NCI-H1694 (cell line): ENCODE data around the gene MARCHF10.
A peak's percentile ranks its signal among the peaks of the same experiment; 100 is the strongest.
"Not testable (repeated sequence)": the region's sequence is repeated elsewhere in the genome, so short reads cannot be mapped to it uniquely, and the experiment has no call there.

ENCODE experiments used
- DNase-seq: peaks from one replicate; lab custom pipeline; 2025; lab: John Stamatoyannopoulos, UW

Gene MARCHF10

GRCh38 chr17:62696726-62697490 lies 111.2 kb downstream of the MARCHF10 start:
- no peak for DNase-seq

- no peak for DNase-seq
These were observed 111.9 kb downstream of the MARCHF10 start for GRCh38 chr17:62696256-62696655.

- not testable (repeated sequence) for DNase-seq
These were observed 112.9 kb downstream of the MARCHF10 start for GRCh38 chr17:62695093-62695738.

GRCh38 chr17:62693616-62694409 lies 114.3 kb downstream of the MARCHF10 start:
- DNase-seq: peak; percentile 92

GRCh38 chr17:62692721-62693431 lies 115.2 kb downstream of the MARCHF10 start:
- DNase-seq: peak; percentile 49

GRCh38 chr17:62692159-62692651 lies 115.9 kb downstream of the MARCHF10 start:
- no peak for DNase-seq

- not testable (repeated sequence) for DNase-seq
These were observed 116.6 kb downstream of the MARCHF10 start for GRCh38 chr17:62691589-62691915.

GRCh38 chr17:62690168-62690897 lies 117.8 kb downstream of the MARCHF10 start:
- DNase-seq: no peak

- DNase-seq: peak; percentile 41
These were observed 118.5 kb downstream of the MARCHF10 start for GRCh38 chr17:62689441-62690167.

- peak; percentile 85 for DNase-seq
These were observed 119.5 kb downstream of the MARCHF10 start for GRCh38 chr17:62688398-62689160.

GRCh38 chr17:62687997-62688396 lies 120.1 kb downstream of the MARCHF10 start:
- no peak for DNase-seq

- DNase-seq: no peak
These were observed 123.9 kb downstream of the MARCHF10 start for GRCh38 chr17:62684179-62684578.

GRCh38 chr17:62681939-62682381 lies 126.2 kb downstream of the MARCHF10 start:
- no peak for DNase-seq

GRCh38 chr17:62681061-62681938 lies 126.8 kb downstream of the MARCHF10 start:
- no peak for DNase-seq

- no peak for DNase-seq
These were observed 127.5 kb downstream of the MARCHF10 start for GRCh38 chr17:62680541-62681052.

- no peak for DNase-seq
These were observed 128.2 kb downstream of the MARCHF10 start for GRCh38 chr17:62679866-62680377.

- no peak for DNase-seq
These were observed 129.7 kb downstream of the MARCHF10 start for GRCh38 chr17:62678214-62678919.
